Astrocyte of the hippocampus (primary cell): ENCODE data around the gene GALNT10.

Experiments used
- DNase-seq: peaks from one replicate; pipeline ENCODE4 v3.0.0; 2011; ENCODE audit warnings: low read depth, low spot score

GALNT10 gene

GRCh38 chr5:154324033-154324432 is 133.5 kb downstream of the GALNT10 start:
- no peak for DNase-seq

- DNase-seq, result no peak
Observed at GRCh38 chr5:154325566-154325965, 135.0 kb downstream of the GALNT10 start.

DNA sequence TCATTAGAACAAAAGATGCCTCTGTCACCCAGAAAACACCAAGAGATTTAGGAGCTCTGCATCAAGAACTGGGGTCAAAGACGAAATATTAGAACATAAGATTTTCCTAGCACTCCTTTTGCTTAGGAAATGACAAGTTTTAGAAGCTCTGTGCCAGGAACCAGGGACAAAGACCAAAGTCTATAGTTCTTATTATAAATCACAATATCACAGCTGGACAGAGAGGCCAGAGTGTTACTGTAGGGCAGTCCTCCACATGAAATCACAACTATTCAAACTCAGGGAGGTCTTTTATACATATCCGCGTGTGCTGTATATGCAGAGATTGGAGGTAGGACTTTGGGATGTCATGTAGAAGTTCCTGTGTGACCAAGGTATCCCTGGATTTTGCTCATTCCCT is 138.5 kb downstream of the GALNT10 start:
- no peak for DNase-seq

GRCh38 chr5:154329519-154330040 is 139.0 kb downstream of the GALNT10 start:
- DNase-seq, result no peak

GRCh38 chr5:154330097-154330667 is 139.6 kb downstream of the GALNT10 start:
- DNase-seq, result no peak

DNA sequence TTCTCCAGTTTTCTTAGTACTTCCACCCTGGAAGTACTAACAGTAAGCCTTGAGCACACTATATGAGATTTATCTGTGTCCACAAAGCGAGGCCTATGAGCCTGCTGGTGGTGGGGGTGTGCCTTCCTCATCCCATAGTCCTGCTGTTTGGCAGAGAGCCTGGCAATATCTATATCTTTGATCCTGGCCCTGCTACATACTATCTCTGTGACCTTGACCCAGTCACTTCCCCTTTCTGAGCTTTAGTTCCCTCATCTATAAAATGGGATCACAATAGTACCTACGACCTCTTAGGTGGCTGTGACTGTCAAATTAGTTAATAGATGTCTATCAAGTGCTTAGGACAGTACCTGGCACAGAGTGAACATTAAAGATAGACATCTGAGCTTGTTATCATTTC is 140.7 kb downstream of the GALNT10 start:
- DNase-seq, result no peak

DNA sequence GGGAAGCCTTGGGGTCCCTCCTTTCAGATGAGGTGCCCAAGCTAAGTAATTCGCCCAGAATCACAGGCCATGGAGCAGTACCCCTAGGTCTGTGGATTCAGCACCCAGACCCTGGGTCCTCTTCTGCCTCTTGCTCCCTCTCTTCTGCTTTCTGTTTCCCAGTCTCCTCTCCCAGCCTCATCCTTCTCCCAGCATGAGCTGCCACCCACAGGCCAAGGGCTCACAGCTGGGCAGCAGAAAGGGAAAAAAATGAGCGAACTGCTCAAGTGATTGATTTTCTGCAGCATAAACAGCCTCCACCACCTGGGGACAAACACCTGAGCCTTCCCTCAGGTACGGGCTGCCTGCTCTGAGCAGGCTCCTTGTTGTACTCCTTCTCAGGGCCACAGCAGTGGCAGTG is 141.4 kb downstream of the GALNT10 start:
- DNase-seq, result no peak

DNA sequence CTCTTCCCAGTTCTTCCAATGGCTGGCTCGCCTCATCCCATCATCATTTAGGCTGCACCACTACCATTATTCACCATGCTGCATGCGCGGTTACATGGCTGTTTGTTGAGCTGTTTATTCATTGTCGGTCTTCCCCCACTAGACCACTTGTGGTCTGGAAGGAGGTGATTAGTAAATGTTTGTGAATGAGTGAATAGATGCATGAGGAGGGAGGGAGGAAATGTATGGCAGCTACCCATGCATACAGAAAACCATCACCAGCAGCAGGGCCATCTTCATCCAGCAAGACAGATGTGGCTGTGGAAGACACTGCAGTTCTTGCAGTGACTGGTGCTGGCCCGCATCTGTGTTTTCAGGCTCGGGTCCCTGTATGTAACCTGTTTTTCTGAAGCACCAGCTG is 141.9 kb downstream of the GALNT10 start:
- peak; percentile 63 for DNase-seq

- no peak for DNase-seq
Observed at GRCh38 chr5:154333016-154333415, 142.5 kb downstream of the GALNT10 start.

DNA sequence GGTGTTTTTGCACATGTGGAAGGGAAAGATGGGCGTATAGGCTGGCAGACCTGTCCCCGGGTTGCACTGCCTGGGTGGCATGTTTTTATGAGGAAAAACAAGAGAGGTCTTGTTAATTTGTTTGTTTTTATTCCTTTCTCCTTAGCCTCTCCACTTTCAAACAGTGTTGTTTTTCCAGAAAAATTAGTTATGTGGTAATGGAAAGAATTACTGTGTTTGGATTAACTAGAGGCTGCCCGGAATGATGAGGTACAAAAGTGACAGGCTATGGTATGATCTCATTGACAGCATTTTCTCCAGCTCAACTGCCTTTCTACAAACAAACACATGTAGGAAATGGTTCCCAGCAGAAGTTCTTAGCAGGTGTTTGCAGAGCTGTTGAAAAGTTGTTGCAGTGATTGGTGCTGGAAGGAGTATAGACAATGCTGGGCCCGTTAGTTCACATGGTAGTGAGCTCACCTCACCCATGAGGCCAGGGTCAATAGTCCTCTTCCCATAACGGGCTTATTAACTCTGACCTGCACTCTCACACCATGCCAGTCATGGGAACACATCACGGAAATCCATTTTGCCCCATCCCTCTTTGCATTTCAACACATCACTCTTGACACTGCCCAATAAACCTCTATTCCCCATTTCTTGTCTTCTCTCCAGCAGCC is 144.0 kb downstream of the GALNT10 start:
- DNase-seq, result peak; percentile 34

GRCh38 chr5:154335065-154335448 is 144.5 kb downstream of the GALNT10 start:
- no peak for DNase-seq

- DNase-seq, result no peak
Observed at GRCh38 chr5:154341620-154342019, 151.1 kb downstream of the GALNT10 start.

GRCh38 chr5:154342211-154342610 is 151.7 kb downstream of the GALNT10 start:
- no peak for DNase-seq

DNA sequence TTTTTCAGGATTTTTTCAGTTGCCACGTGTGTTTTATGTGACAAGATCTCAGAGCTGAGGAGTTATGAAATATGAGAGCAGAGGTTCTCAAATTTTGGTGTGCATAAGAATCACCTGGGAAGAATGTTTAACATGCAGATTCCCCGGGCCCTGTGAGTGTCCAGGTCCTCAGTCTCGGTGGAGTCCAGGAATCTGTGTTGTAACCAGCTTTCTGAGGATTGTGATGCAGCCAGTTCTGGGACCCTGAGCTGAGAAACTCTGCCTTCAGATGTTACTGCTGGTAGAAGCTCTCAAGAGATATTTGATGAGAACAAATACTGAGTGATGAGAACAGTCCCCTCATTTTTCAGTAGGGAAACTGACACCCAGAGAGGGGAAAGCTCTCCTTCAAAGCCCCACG is 152.4 kb downstream of the GALNT10 start:
- no peak for DNase-seq

- DNase-seq, result no peak
Observed at GRCh38 chr5:154344461-154344860, 153.9 kb downstream of the GALNT10 start.

GRCh38 chr5:154345255-154345952 is 154.9 kb downstream of the GALNT10 start:
- no peak for DNase-seq

GRCh38 chr5:154346427-154346826 is 155.9 kb downstream of the GALNT10 start:
- no peak for DNase-seq

DNA sequence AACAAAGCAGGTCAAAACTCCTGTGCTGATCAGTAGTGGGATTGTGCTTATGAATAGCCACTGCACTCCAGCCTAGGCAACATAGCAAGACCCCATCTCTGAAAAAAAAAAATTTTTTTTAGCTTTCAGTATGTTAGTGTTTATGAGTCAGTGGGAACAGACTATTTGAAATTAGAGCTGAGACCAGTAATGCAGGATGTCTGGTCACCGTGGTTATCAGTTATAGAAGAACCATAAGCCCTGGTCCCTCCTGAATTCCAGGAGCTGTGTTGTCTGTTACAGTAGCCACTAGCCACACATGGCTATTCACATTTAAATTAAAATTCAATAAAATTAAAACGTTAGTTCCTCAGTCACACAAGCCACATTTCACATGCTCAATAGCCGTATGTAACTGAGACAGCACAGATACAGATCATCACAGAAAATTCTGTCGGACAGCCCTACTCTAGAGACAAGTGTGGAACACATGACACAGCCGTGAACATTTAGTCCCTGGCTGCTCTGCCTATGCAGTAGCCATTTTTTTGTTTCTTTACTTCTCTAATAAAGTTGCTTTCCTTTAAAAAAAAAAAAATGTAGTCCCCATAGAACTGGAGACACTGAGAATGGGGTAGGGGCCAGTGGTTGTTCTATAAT is 159.2 kb downstream of the GALNT10 start:
- no peak for DNase-seq

GRCh38 chr5:154351141-154351540 is 160.6 kb downstream of the GALNT10 start:
- DNase-seq, result no peak

GRCh38 chr5:154351566-154351965 is 161.0 kb downstream of the GALNT10 start:
- no peak for DNase-seq

- DNase-seq, result no peak
Observed at GRCh38 chr5:154352960-154353548, 162.5 kb downstream of the GALNT10 start.

GRCh38 chr5:154355129-154355611 is 164.6 kb downstream of the GALNT10 start:
- no peak for DNase-seq
